GM12878 (cell line): ENCODE measurements around the gene LEPR. TPM values are rescaled to one million over a fixed set of nuclear protein-coding genes. Genes with fewer than 3 reads are reported as not detected.
A peak's percentile ranks its signal among the peaks of the same experiment; 100 is the strongest.

Experiments used
- ATAC-seq: fragments of 200-7000 bp; cut with Tn5 transposase; 3 replicates; pipeline ENCODE4 v1.9.1; 2020; ENCODE audit warnings: mild to moderate bottlenecking, moderate library complexity
- BruUV-seq: library from RNA; stranded (reverse); fragments of 400-500 nt; replicated peaks from 2 replicates; lab custom pipeline; 2021; lab: Mats Ljungman, UMichigan
- CTCF ChIA-PET: fragments of 300-600 bp; sonication (Branson Sonifier 250); formaldehyde crosslinking; extraction: SDS; loops from one replicate; lab custom pipeline; 2021; ENCODE audit warnings: inconsistent platforms; lab: Yijun Ruan, JAX
- POLR2A ChIA-PET: fragments of 350-600 bp; formaldehyde crosslinking; extraction: SDS; loops from one replicate; lab custom pipeline; 2021; ENCODE audit warnings: inconsistent platforms; lab: Charles Lee
- RAD21 ChIA-PET: fragments of 300-600 bp; sonication (Branson Sonifier 250); formaldehyde crosslinking; loops from one replicate; lab custom pipeline; 2023; ENCODE audit warnings: antibody characterized with exemption; ENCODE audit not compliant: unreplicated experiment; lab: Charles Lee
- SMC1A ChIA-PET: fragments of 300-600 bp; sonication (Branson Sonifier 250); formaldehyde crosslinking; loops from one replicate; lab custom pipeline; 2023; ENCODE audit not compliant: unreplicated experiment, uncharacterized antibody; lab: Charles Lee
- DNase-seq: peaks from one replicate; pipeline ENCODE4 v3.0.0-alpha.2; 2011; ENCODE audit warnings: low read depth, low spot score
- FAIRE-seq: peaks from 3 replicates; lab custom pipeline; 2011; peaks lifted over from hg19 to GRCh38; lab: Jason Lieb, UNC
- H2AFZ ChIP-seq: 2 replicates; pipeline ENCODE4 v1.6.0; 2011; ENCODE audit warnings: low read depth, low read length, control low read depth; ENCODE audit not compliant: control insufficient read depth
- H3K27ac ChIP-seq: 2 replicates; pipeline ENCODE4 v1.5.1; 2011; ENCODE audit warnings: control low read depth; ENCODE audit not compliant: control insufficient read depth, insufficient read depth
- H3K27me3 ChIP-seq, 2 experiments: replicated peaks in 1 of 2; 2 replicates each; pipeline versions ENCODE4 v1.6.0 to v1.6.1; 2011; ENCODE audit warnings: low read length in 1 of 2; ENCODE audit not compliant: control insufficient read depth in 2 of 2, insufficient read depth in 2 of 2
- H3K36me3 ChIP-seq, 2 experiments: 2 replicates each; pipeline ENCODE4 v1.5.1; 2011; ENCODE audit warnings: low read length in 1 of 2; ENCODE audit not compliant: control insufficient read depth in 2 of 2, insufficient read depth in 2 of 2
- H3K4me1 ChIP-seq: 2 replicates; pipeline ENCODE4 v1.6.1; 2011; ENCODE audit warnings: mild to moderate bottlenecking, low read length, moderate library complexity, mixed read lengths; ENCODE audit not compliant: control insufficient read depth, insufficient read depth
- H3K4me2 ChIP-seq: 2 replicates; pipeline ENCODE4 v1.6.0; 2011; ENCODE audit warnings: control low read depth; ENCODE audit not compliant: control insufficient read depth, insufficient read depth
- H3K4me3 ChIP-seq: fragments of 200-600 bp; sonication (generic); 2 replicates; pipeline ENCODE4 v1.5.1; 2016
- H3K79me2 ChIP-seq: 2 replicates; pipeline ENCODE4 v1.6.0; 2011; ENCODE audit warnings: low read length; ENCODE audit not compliant: control insufficient read depth, insufficient read depth
- H3K9ac ChIP-seq: 2 replicates; pipeline ENCODE4 v1.8.0; 2011; ENCODE audit warnings: low read length, control low read depth, mixed read lengths; ENCODE audit not compliant: control insufficient read depth, insufficient read depth
- H3K9me3 ChIP-seq: replicated peaks from 3 replicates; pipeline ENCODE4 v1.5.1; 2011; ENCODE audit warnings: mild to moderate bottlenecking, low read length; ENCODE audit not compliant: control insufficient read depth, insufficient read depth
- H4K20me1 ChIP-seq: 2 replicates; pipeline ENCODE4 v1.6.0; 2011; ENCODE audit not compliant: control insufficient read depth, insufficient read depth
- CHD1 ChIP-seq: IDR thresholded peaks from 2 replicates; pipeline ENCODE4 v1.6.1; 2012; ENCODE audit warnings: low read depth, low read length, improper control_type of control experiment
- CTCF ChIP-seq, 3 experiments: IDR thresholded peaks in 2 of 3; conservative IDR thresholded peaks in 1 of 3; 2 replicates each; pipeline ENCODE4 v1.5.1; 2011; ENCODE audit warnings: low read depth in 3 of 3, low read length in 3 of 3, mild to moderate bottlenecking in 3 of 3, control low read depth in 2 of 3, moderate library complexity in 2 of 3, inconsistent platforms in 1 of 3, mixed read lengths in 1 of 3; ENCODE audit not compliant: control insufficient read depth in 2 of 3, insufficient read depth in 1 of 3; ENCODE audit errors: extremely low read depth in 1 of 3
- NR2F1 ChIP-seq: fragments of 450-650 bp; conservative IDR thresholded peaks from 2 replicates; pipeline ENCODE4 v1.6.1; 2017; ENCODE audit warnings: mild to moderate bottlenecking
- RAD21 ChIP-seq: IDR thresholded peaks from 2 replicates; pipeline ENCODE4 v1.6.1; 2011; ENCODE audit warnings: mild to moderate bottlenecking, low read depth, low read length, moderate library complexity; ENCODE audit not compliant: insufficient read depth
- RUNX3 ChIP-seq: IDR thresholded peaks from 2 replicates; pipeline ENCODE4 v1.6.1; 2012; ENCODE audit warnings: low read length, inconsistent platforms
- SMC3 ChIP-seq: IDR thresholded peaks from 2 replicates; pipeline ENCODE4 v1.6.1; 2011; ENCODE audit warnings: low read length, improper control_type of control experiment, borderline replicate concordance
- SPI1 ChIP-seq: IDR thresholded peaks from 2 replicates; pipeline ENCODE4 v1.6.1; 2011; ENCODE audit warnings: low read depth, mild to moderate bottlenecking, low read length, moderate library complexity, borderline replicate concordance; ENCODE audit not compliant: insufficient read depth
- TCF3 ChIP-seq: IDR thresholded peaks from 2 replicates; pipeline ENCODE4 v1.6.1; 2012; ENCODE audit warnings: low read depth, mild to moderate bottlenecking, low read length, borderline replicate concordance; ENCODE audit not compliant: insufficient read depth
- WGBS: methylation state at CpG from one replicate; pipeline ENCODE4 v1.1.6; 2016; ENCODE audit warnings: low lambda C conversion rate; ENCODE audit not compliant: insufficient replicate concordance, insufficient coverage; ENCODE audit errors: missing lambda C conversion rate; 5-methylcytosine and 5-hydroxymethylcytosine counted together
- in situ Hi-C: fragments of 300-500 bp; cut with MboI; formaldehyde crosslinking; loops from 9 replicates; pipeline ENCODE4 v1.14.3; 2018; ENCODE audit warnings: mixed read lengths
- intact Hi-C: fragments of 100-400 bp; cut with micrococcal nuclease; formaldehyde crosslinking; loops from one replicate; pipeline ENCODE4 v1.14.2; 2022; ENCODE audit not compliant: unreplicated experiment
- polyA plus RNA-seq, 11 experiments: library from polyadenylated mRNA; depleted of rRNA in 4 of 11; unstranded in 6 of 11; stranded (reverse) in 5 of 11; fragments of >200 nt; fragmentation: Nextera tagmentation in 4 of 11; fragmentation: Illumina TruSeq in 1 of 11; extraction: Ambion mirVana in 4 of 11; extraction: Trizol in 1 of 11; gene quantifications; 1 replicate in 1 of 11; 2 replicates in 10 of 11; pipeline versions ENCODE4 v1.2.1 to v1.2.3, GENCODE V29; 2011 to 2016; ENCODE audit warnings: inconsistent platforms in 2 of 11, missing spikeins in 2 of 11, low read depth in 1 of 11
- total RNA-seq, 4 experiments: library from RNA; depleted of rRNA in 3 of 4; stranded (reverse); fragments of >200 nt in 3 of 4; fragmentation: Illumina TruSeq in 1 of 4; extraction: Trizol in 1 of 4; gene quantifications; 2 replicates each; pipeline versions ENCODE4 v1.2.1 to v1.2.3, GENCODE V29; 2013 to 2021

The LEPR gene
- total and polyA plus RNA-seq, 10 of the 15 experiments (the other 5 are each of a cell fraction or from before 2014, with no cell fraction given), result 0.49 to 3.7 (median 1.2) TPM

- DNase-seq, result no peak
- intact Hi-C loops, result loop anchor here (5.0 kb wide), 1 partner anchor 222 kb away; no protein-coding TSS in a partner anchor
- SMC1A ChIA-PET, result interaction anchor here (0.6 to 1.9 kb wide), 17 partner anchors 10 to 230 kb away, joined by 3 to 19 read pairs (median 4); no protein-coding TSS in a partner anchor
- Histone ChIP-seq H3K27ac (no peak overlapping the region), H3K27me3 (no peaks in the 10 kb centered on the region), H2AFZ (peak overlapping the region; percentile 26; the same call in 1 of the 2 replicates), H3K4me2 (no peak overlapping the region), H3K9me3 (no peaks in the 10 kb centered on the region), H3K79me2 (no peaks in the 10 kb centered on the region), H3K9ac (no peak overlapping the region), H3K4me3 (no peak overlapping the region), H3K4me1 (no peaks in the 10 kb centered on the region), H3K36me3 (no peaks in the 10 kb centered on the region), H4K20me1 (no peaks in the 10 kb centered on the region)
- CTCF ChIA-PET, result interaction anchor here (0.7 to 2.9 kb wide), 29 partner anchors 10 to 399 kb away, joined by 3 to 28 read pairs (median 4); partner anchors contain the start of genes LEPR and LEPROT
- in situ Hi-C loops, result no loop called here
- no peak for FAIRE-seq
- no TSS peak for BruUV-seq
- RAD21 ChIA-PET, result interaction anchor here (0.7 to 2.3 kb wide), 11 partner anchors 28 to 395 kb away, joined by 3 to 10 read pairs (median 5); partner anchors contain the start of genes LEPR and LEPROT
- 50% methylated on average over 2 of the region's 2 CpGs for WGBS
- no peak for ATAC-seq
- POLR2A ChIA-PET, result no interaction called here
- TF ChIP-seq NR2F1 (peak; percentile 50; the same call in 1 of the 2 replicates), CHD1 (no peak), TCF3 (no peak)
Observed at GRCh38 chr1:65458730-65459396, 38.4 kb downstream of the LEPR start.

- H3K9ac ChIP-seq, result no peak overlapping the region
- no peaks in the 10 kb centered on the region for H3K36me3 ChIP-seq
- peak; percentile 75 for ATAC-seq
- RAD21 ChIA-PET, result interaction anchor here (0.7 to 2.3 kb wide), 11 partner anchors 28 to 395 kb away, joined by 3 to 10 read pairs (median 5); partner anchors contain the start of genes LEPR and LEPROT
- 50% methylated on average over 1 of the region's 1 CpG for WGBS
- TF ChIP-seq SMC3 (peak; percentile 54; the same call in 1 of the 2 replicates), SPI1 (peak; percentile 62; the same call in 1 of the 2 replicates), RUNX3 (no peak), RAD21 (peak; percentile 54), CTCF (IDR thresholded peaks at IDR 0.05 in 2 of 3, conservative IDR thresholded peaks at IDR 0.05 in 1 of 3; ENCODE audit: control insufficient read depth in 2 of 3, extremely low read depth in 1 of 3, insufficient read depth in 1 of 3, low read depth in 3 of 3, low read length in 3 of 3) (peak; percentile 53 to 66 (median 57); a peak in 5 of 6 replicates)
- TF ChIP-seq, all 136 proteins: peak for 4
- no peak for FAIRE-seq
- no peaks in the 10 kb centered on the region for H4K20me1 ChIP-seq
- no peaks in the 10 kb centered on the region for H3K79me2 ChIP-seq
- H2AFZ ChIP-seq, result peak overlapping the region; percentile 26; the same call in 1 of the 2 replicates
- intact Hi-C loops, result loop anchor here (5.0 kb wide), 1 partner anchor 222 kb away; no protein-coding TSS in a partner anchor
- POLR2A ChIA-PET, result no interaction called here
- no peaks in the 10 kb centered on the region for H3K27me3 ChIP-seq
- DNase-seq, result peak; percentile 4
- CTCF ChIA-PET, result interaction anchor here (0.7 to 2.9 kb wide), 29 partner anchors 9 to 399 kb away, joined by 3 to 28 read pairs (median 4); partner anchors contain the start of genes LEPR and LEPROT
- SMC1A ChIA-PET, result interaction anchor here (0.6 to 1.9 kb wide), 20 partner anchors 9 to 245 kb away, joined by 3 to 19 read pairs (median 4); no protein-coding TSS in a partner anchor
- in situ Hi-C loops, result no loop called here
- H3K4me1 ChIP-seq, result no peaks in the 10 kb centered on the region
- no TSS peak for BruUV-seq
- H3K27ac ChIP-seq, result no peak overlapping the region
- H3K4me3 ChIP-seq, result no peak overlapping the region
- H3K9me3 ChIP-seq, result no peaks in the 10 kb centered on the region
- H3K4me2 ChIP-seq, result no peak overlapping the region
Observed at GRCh38 chr1:65459397-65459768, 38.9 kb downstream of the LEPR start.
